ENCODE results near the gene SKIDA1.

The SKIDA1 gene

GRCh38 chr10:21528236-21529031, 3.0 kb upstream of the SKIDA1 start:
- no peak for DNase-seq

DNA sequence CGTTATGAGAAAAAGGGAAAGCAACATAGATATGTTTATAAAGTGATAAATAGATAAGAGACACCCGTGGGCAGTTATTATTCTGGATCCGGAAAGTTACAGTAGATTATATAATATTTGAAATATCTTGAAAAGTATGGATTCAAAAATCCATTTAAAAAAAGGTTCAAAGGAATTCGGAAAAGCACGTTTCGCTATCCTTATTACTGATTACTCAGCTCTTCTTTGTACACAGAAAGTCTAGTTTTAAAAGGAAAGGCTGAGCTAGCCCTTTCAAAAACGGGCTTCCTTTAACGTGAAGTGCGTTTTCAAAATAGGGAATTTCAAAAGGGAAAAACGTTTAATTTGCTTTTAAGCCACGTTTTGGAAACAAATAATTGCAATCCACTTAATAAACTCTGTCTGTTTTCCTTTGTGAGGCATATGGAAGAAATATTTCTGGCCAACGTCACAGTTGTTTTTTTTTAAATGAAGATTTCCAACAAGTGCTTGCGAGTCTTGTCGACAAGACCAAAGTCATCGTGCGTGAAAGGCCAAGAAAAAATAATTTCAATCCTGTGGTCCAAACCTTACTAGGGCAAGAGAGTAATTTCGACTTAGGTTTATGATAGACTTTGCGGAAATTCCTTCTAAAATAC, 2.2 kb upstream of the SKIDA1 start:
- no peak for DNase-seq

DNA sequence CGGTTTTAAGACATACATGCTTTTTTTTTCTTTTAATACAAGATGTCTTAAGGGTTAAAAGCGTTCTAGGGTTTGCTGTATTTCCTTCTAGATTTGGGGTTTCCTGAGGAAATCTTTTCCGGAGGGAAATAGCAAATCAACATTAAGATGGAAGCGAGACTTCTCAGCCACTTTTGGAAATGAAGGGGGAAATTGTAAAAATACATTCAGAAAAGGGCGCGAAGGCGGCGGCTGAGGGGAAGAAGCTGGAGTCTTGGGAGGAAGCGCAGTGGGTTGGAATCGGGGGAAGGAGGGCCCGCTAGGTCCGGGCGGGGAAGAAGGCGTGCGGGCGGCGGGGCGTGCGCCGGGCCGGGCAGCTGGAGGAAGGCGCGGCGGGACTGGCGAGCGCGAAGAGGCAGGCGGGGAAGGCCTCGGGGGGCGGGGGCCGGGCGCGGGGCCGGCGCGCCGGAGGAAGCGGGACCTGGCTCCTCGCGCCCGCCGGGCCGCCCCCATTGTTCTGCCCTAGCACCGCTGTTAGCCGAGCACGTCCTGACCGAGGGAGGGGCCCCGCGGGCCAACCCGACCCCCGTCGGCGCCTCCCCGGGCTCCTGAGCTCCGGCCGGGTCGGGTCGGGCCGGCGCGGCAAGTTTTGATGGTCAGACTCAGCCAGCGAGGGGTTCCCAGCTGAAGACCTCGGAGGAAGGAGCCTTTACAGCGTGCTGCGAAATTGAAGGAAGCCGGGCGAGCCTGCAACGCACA, 1.5 kb upstream of the SKIDA1 start:
- peak; percentile 55 to 69 for DNase-seq

DNA sequence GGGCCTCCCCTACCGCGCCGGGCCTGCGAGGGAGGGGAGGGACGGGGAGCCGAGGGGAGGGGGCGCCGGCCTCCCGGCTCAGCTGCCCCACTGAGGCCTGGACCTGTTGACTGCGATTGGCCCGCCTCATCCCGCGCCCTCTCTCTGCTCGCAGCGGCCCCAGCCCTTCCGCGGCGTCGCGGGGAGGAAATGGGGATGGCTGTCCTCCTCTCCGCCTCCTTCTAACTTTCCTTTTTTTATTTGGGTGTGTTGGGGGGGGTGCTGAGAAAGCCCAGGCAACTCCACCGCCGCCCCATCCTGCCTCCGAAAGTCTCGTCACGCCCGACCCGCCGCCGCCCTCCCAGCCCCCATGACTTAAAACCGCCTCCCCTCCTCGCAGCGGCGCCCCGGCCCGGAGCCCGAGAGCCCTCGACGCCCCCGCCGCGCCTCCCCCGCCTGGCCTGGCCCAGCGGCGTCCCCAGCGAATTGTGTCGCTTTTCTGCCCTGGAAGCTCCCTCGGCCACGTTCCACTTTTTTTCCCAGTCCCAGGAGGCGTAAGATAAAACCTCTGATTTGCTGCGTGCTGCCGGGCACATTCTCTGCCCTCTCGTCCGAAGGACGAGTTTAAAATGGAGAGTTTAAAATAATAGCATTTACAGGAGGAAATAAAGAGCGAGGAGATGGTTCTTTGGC, 842 bp upstream of the SKIDA1 start:
- peak; percentile 69 to 80 for DNase-seq

DNA sequence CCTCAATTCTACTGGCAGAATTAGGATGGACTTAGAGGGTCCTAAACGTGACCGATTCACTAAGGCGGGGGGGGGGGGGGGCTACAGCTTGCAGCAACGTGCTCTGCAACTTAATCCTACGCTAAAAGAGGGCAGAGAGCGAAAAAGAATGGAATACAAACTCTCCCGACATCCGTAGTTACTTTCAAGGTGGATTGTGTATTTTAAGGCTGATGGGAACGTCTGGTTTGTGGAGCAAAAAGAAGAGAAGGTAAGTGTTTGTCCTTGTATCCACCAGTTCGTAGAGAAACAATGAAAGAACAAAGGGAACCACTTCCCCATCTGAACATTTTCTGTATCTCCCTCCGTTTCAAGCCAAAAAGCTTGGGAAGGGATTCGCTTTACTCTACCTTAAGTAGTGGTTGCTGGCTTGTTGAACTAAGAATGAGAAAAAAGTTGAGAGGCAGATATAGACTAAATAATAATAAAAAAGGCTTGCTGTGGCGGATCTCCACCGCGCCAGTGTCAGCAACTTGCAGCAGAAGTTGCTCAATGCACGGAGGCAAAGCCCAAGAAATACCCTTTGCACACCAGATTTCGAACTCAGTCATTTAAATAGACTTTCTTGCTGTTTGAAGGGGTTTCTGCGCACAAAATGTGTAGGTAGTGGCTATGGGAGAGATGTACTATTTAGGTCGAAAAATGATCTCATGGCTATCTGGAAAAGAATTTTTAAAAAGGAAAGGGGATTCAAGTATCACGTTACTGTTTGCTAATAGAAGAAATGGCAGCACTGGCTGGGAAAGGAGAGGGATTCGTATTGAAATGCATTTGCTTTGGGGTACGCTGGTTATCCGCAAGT, 736 bp downstream of the SKIDA1 start:
- DNase-seq = no peak

GRCh38 chr10:21524131-21524525, 1.4 kb downstream of the SKIDA1 start:
- DNase-seq = no peak

DNA sequence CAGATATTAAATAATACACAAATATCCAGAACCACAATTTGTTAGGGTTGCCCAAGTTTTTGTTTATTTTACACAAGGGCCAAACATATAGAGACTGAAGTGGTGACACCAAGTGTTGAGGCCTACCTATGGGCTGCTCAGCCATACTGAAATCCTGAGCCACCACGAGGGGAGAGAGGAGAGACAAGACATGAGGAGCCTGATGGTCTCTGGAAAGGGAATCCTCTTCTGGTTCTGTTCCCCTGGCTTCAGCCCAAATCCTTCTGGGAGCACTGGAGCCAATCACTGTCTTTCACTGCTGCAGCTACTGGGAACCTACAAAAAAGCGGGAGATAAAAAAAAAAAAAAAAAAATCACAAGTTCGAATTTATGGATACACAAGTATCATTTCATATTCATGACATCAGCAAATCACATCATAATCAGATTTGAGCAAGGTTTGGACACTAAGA, 1.9 kb downstream of the SKIDA1 start:
- no peak for DNase-seq

- no peak for DNase-seq
Measured at GRCh38 chr10:21522631-21523406, 2.7 kb downstream of the SKIDA1 start.

- no peak for DNase-seq
Measured at GRCh38 chr10:21521751-21522533, 3.5 kb downstream of the SKIDA1 start.

DNA sequence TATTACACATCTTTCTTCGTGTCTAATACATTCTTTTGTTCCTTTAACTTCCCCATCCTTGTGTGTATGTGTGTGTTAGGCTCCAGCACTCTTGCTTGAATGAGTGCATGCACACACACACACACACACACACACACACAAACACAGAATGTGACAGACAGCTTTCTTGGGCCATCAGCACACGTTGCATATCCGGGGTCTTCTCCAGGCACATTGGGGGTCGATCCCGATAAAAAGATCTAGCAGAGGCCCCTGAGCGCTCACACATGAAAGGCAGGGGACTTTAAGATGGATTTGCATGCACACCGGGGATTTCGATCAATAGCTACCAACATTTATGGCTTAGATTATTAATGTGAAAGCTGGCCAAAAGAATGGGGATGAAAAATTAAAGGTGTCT, 4.5 kb downstream of the SKIDA1 start:
- DNase-seq = no peak

DNA sequence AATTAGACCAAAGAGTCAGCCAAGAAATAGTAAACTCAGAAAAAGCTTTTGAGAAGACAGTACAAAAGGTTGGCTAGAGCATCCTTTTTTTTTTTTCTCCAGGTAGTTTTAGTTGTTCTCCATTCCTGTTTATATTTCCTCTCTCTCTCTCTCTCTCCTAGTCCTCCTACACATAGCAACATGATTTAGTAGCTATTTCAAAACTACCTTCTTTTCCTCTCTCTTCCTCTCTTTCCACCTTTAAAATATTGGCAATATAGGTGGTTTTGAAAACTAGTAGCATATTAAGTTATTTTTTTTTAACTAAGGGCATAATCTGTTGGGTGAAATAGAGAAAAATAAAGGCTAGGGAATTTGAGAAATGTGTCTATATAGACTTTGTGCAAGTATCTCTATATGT, 5.0 kb downstream of the SKIDA1 start:
- no peak for DNase-seq

DNA sequence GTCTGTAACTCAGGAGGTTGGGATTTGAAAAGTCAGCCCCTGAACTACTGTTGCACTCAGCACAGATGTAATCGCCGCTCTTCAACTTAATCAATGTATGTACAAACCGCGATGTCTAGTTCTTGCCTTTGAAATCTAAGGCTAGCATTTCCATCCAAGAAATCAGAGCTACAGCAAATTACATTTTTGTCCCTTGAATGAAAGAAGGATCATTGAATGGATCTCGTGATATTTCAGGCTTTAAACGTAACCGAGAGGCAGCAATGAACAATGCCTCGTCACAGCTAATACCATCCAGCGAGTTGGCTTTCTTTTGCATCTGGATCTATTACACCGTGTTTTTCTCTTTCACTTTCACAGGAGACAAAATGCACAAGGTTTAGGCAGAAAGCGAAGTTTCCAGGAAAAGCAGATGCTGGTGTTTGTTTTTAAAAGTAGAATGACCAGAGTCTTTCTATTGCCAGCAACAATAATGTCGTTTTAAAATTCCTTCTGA, 5.5 kb downstream of the SKIDA1 start:
- no peak for DNase-seq

DNA sequence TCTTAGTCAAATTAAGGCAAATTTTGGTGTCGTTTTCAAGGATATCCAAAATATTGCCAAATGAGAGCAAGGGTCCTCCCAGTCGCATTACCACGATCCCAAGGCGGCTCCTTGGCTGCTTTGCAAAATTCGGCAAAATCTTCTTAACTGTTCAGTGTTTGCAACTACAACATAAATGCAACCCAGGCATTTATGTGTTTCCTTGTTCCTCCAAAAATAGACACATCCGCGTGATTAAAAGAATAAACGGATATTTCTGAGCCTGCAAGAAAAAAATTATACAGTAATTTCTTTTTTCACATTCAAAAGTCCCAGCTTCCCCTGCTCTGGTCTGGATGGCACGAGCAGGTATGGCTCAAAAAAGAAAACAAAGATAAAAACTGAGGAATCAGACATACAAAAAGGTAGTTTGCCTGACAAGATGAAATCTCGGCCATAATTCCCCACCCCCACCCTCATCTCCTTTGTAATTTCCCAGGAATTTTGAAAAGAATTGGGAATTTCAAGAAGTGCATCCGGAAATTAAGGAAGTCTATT, 6.0 kb downstream of the SKIDA1 start:
- no peak for DNase-seq

GRCh38 chr10:21518641-21519396, 6.7 kb downstream of the SKIDA1 start:
- no peak for DNase-seq

GRCh38 chr10:21518149-21518640, 7.3 kb downstream of the SKIDA1 start:
- DNase-seq = no peak

DNA sequence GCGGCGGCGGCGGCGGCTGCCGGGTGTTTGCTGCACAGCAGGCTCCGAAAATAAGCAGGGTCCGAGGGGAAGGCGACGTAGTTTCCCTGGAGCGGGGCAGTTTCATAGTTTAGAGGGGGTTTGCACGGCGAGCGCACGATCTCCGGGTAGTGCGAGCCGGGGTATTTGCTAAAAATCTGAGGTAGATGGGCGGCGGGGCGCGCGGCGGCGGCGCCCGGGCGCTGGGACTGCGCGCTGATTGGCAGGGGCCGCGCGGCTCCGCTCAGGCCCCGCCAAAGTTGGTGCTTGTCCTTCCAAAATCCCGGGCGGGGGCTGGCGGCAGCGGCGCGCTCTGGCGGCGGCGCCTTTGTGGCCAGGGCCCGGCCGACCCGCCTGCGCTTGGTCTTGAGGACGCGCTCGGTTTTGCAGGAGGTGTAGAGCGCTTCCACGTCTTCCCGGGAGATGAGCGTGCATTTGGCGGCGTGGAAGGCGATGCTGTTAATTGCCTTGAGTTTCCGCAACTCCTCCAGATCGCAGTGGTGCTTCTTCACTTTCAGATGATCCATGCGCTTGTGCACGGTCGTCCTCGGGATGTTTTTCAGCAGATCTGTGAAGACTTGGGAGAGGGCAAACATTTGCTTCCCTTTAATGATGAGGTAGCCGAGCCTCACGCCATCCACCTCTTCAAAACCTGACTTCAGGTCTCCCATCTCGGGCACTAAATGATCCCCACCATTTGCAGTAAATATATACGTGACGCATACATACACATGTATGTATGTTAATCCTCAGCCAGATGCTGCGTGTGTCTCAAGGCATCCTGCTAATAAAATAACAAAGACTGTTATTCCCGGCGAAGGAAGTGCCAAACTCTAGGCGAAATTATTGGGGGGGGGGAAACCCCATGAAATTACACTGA, 8.1 kb downstream of the SKIDA1 start:
- peak; percentile 45 to 63 for DNase-seq

DNA sequence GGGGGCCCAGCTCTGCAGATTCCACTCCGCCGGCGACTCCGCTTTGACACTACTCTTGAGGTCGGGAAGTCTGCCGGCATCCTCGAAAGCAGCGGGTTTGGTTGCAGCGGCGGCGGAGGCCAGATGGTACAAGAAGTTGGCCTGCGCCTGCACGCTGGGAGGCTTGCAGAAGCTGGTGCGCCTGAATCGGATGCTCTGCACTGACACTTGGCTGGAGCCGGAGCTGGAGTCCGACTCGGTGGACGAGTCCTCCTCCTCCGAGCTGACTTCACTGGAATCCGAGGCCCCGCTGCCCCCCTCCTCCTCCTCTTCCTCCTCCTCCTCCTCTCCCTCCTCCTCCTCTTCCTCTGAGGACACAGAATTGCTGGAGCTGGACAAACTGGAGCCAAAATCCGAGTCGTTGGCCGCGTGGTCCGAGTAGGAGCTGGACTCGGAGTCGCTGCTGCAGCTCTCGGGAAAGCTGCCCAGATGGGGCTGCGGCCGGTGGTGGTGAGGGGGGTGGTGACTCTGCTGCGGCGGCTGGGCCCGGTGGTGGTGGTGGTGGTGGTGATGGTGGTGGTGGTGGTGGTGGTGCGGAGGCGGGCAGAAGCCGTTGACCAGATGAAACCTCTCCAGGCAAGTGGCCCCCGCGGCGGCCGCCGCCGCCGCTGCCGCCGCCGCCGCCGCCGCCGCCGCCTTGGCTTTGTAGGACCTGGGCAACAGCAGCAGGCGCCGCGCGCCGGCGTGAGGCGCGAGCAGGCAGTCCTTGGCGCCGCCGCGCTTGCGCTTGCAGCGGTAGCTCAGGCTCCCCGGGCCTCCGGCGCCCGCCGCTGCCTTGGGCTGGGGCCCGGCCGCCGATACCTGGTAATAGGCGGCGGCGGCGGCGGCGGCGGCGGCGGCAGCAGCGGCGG, 9.0 kb downstream of the SKIDA1 start:
- peak; percentile 48 to 53 for DNase-seq

Measured in activated T-cell treated with anti-CD3 and anti-CD28 coated beads, Interleukin-2, amount 50 U/mL, for 48 hours (primary cell).